Endometrial microvascular endothelial cells (primary cell): ENCODE data around the gene SYT1. TPM values are rescaled to one million over a fixed set of nuclear protein-coding genes. Genes with fewer than 3 reads are reported as not detected.

Experiments
- in situ Hi-C: cut with HindIII; loops from 2 replicates; pipeline ENCODE4 v1.10.0; 2017; ENCODE audit warnings: low sequenced_read_pairs, low pct_unique_long_range_greater_than_20kb; ENCODE audit errors: inconsistent ontology term
- total RNA-seq: library from RNA; depleted of rRNA; stranded (reverse); fragments of >200 nt; gene quantifications from one replicate; pipeline ENCODE4 v1.2.3, GENCODE V29; 2015; ENCODE audit errors: inconsistent ontology term

SYT1 gene
- total RNA-seq, 1 donor from 2014 or later, result 2.6 TPM

DNA sequence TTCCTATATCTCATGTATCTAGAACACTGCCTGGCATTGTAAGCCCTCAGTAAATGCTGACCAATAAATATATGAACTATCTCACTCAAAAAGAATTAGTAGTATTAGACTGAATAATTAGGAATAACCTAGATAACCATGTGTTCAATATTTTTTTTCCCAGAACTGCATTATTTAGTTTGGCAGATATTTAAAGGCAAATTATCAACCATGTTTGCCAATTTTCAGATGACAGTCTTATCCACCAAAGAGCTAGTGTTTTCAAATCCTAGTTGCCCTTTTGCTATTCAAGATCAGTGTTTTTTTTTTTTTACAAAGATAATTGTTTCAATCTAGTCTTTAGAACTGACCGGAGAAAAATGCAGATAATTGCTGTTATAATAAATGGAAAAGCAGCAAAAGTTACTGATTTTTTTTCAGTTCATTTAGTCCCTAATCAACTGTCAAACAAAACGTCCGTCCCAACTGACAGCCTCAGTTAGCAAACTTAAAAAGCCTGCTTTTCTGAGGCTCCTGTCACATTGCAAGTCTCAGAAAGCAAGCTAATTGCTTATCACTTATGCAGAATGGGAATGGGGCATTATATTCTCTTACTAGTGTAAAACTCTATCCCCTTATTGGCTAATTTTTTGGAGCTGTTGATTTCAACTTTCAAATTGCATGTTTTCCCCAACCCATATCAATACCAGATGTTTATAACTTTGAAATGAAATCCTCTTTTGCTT is 623.0 kb downstream of the SYT1 start:
- in situ Hi-C loops, result no loop called here
